GM20000 (cell line): Measurements from ENCODE around the gene CCDC73.

Experiments used
- DNase-seq: peaks from one replicate; pipeline ENCODE4 v3.0.0; 2012; ENCODE audit warnings: low spot score
- TF ChIP-seq, protein P1 (sequence below): IDR thresholded peaks from 2 replicates; pipeline ENCODE4 v1.5.1; 2012; ENCODE audit warnings: mild to moderate bottlenecking, control low read depth; ENCODE audit errors: extremely low read depth, missing control alignments

CCDC73 gene

DNA sequence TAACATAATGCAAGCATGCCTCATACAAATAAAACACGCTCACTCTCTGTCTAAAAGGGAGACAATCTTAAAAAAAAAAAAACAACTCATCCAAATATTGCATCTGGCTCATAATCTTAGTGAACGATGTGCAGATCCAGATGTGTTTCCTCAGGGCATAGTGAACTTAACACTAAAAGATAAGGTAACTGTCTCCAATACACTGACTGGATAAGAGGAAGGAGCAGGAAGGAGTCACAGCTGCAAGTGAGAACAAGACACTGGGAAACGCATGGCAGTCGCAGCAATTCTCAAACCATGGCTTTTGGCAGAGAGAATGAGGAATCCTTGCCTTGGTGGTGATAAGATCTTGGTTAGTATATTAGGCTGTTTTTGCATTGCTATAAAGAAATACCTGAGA lies 220.0 kb downstream of the CCDC73 start:
- no peak for DNase-seq
- TF ChIP-seq, protein P1, sequence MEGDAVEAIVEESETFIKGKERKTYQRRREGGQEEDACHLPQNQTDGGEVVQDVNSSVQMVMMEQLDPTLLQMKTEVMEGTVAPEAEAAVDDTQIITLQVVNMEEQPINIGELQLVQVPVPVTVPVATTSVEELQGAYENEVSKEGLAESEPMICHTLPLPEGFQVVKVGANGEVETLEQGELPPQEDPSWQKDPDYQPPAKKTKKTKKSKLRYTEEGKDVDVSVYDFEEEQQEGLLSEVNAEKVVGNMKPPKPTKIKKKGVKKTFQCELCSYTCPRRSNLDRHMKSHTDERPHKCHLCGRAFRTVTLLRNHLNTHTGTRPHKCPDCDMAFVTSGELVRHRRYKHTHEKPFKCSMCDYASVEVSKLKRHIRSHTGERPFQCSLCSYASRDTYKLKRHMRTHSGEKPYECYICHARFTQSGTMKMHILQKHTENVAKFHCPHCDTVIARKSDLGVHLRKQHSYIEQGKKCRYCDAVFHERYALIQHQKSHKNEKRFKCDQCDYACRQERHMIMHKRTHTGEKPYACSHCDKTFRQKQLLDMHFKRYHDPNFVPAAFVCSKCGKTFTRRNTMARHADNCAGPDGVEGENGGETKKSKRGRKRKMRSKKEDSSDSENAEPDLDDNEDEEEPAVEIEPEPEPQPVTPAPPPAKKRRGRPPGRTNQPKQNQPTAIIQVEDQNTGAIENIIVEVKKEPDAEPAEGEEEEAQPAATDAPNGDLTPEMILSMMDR, result no peak

DNA sequence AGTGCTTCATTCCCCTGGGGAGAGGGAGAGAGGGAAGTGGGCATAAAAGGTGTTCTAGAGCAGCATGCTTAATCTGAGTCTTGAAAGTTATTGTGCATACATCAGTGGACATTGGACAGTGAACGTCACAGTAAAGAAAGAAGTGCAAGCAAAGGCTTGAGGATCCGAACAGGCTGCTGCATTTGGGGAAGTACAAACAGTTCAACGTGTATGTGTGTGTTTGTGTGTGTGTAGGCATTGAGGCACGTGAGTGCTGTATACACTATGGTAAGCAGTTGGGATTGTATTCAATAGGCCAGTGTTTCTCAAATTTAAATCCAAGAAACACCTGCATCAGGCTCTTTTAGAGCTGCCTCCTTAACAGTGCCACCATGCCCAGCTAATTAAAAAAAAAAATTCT lies 221.2 kb downstream of the CCDC73 start:
- TF ChIP-seq, protein P1, result no peak
- no peak for DNase-seq

DNA sequence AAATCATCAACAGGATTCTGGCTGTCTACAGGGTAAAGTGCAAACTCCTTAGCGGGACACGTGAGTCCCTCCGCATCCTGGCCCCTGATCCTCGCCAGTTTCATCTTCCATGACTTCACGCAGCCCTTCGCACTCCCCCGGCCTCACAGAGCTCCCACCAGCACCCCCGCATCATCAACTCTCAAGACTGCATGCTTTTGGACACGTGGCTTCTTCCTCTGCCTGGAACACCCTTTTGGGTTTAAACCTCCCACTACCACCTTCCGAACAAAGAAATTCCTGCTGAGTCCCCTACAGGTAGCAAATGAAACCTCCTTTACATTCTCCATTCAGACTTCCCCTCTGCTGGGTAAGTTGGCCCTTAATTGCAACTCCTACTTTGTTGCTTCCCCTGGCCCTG lies 223.4 kb downstream of the CCDC73 start:
- no peak for DNase-seq

DNA sequence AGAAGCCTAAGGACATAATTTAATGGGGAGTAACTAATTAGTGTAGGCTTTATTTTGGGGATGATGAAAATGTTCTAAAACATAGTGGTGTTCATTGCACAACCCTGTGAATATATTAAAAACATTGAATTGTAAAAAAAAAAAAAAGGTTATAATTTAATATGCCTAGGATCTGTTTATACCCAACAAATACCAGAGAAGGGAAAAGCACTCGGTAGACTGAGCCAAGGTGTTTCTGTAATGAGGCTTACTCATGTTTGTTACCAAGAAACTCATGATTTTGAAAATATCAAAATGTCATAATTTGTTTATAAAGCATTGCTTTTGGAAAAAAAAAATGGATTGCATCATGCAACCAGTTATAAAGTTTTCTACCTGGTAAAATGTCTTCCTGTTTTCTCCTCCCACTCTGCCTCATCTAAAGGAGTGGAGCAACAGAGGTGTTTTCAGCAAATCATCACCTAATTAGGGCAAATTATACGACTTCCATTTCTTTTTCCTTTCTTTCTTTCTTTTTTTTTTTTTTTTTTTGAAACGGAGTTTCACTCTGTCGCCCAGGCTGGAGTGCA lies 225.1 kb downstream of the CCDC73 start:
- TF ChIP-seq, protein P1, result no peak
- no peak for DNase-seq

More for the DNA sequence above, 223.4 kb downstream of the CCDC73 start:
- TF ChIP-seq, protein P1, result no peak

DNA sequence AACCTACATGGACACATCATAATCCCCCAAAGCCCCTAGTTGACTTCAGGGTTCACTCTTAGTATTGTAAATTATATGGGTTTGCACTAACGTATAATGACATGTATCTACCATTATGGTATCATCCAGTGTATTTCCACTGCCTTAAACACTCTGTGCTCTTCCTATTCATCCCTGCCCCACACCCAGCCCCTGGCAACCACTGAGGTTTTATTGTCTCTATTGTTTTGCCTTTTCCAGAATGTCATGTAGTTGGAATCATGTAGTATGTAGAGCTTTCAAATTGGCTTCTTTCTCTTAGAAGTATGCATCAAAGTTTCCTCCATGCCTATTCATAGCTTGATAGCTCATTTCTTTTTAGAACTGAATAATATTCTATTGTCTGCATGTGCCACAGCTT lies 227.3 kb downstream of the CCDC73 start:
- DNase-seq, result no peak
- TF ChIP-seq, protein P1, result no peak

DNA sequence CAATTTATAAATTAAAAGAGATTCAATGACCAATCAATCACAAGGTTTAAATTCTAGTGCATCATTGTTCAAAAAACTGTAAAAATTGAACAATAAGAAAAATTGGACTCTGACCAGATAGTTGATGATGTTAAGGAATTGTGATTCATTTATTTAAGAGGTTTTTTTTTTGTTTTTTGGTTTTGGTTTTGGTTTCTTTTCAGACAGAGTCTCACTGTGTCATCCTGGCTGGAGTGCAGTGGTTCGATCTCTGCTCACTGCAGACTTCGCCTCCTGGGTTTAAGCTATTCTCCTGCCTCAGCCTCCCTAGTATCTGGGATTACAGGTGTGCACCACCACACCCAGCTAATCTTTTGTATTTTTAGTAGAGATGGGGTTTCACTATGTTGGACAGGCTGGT lies 227.9 kb downstream of the CCDC73 start:
- TF ChIP-seq, protein P1, result no peak
- no peak for DNase-seq

DNA sequence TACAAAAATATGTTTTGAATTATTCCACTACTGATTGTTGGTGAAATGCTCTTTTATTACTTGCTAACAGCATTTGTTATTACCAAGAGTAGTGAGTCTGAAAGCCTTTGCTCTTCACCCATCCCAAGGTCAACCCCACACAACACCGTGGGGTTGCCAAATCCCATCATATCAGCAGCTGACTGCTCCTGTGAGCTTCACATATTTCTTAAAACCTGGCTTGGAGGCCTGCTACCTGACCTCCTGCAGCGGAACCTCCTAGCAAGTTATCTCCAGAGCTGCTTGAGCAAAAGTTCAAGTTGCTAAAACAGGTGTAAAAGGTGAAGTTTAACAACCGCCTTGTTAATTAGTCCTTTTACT lies 230.9 kb downstream of the CCDC73 start:
- no peak for DNase-seq
- TF ChIP-seq, protein P1, result no peak
